Neural progenitor cell (in vitro differentiated cells): ENCODE data around the gene PARP3. TPM values are rescaled to one million over a fixed set of nuclear protein-coding genes. Genes with fewer than 3 reads are reported as not detected.

Source experiments
- DNase-seq: peaks from one replicate; pipeline ENCODE4 v3.0.0-alpha.2; 2016; ENCODE audit warnings: low spot score
- H2AFZ ChIP-seq: fragments of 200-600 bp; sonication (generic); replicated peaks from 2 replicates; pipeline ENCODE4 v1.6.1; 2016; ENCODE audit warnings: antibody characterized with exemption
- H3F3A ChIP-seq: fragments of 200-600 bp; sonication (generic); 2 replicates; pipeline ENCODE4 v1.6.1; 2016; ENCODE audit warnings: antibody characterized with exemption, low read depth
- H3K27ac ChIP-seq: fragments of 200-600 bp; sonication (generic); 2 replicates; pipeline ENCODE4 v1.5.1; 2016; ENCODE audit warnings: mild to moderate bottlenecking
- H3K27me3 ChIP-seq: fragments of 200-600 bp; sonication (generic); 2 replicates; pipeline ENCODE4 v1.6.1; 2016; ENCODE audit warnings: mild to moderate bottlenecking, moderate library complexity
- H3K36me3 ChIP-seq: fragments of 200-600 bp; sonication (generic); 2 replicates; pipeline ENCODE4 v1.5.1; 2016
- H3K4me1 ChIP-seq: fragments of 200-600 bp; sonication (generic); 2 replicates; pipeline ENCODE4 v1.6.1; 2016; ENCODE audit warnings: mixed run types
- H3K4me2 ChIP-seq: fragments of 200-600 bp; sonication (generic); 2 replicates; pipeline ENCODE4 v1.6.1; 2016
- H3K4me3 ChIP-seq: fragments of 200-600 bp; sonication (generic); 2 replicates; pipeline ENCODE4 v1.5.1; 2016
- H3K79me2 ChIP-seq: fragments of 200-600 bp; sonication (generic); 2 replicates; pipeline ENCODE4 v1.6.1; 2016; ENCODE audit warnings: low read depth
- H3K9ac ChIP-seq: fragments of 200-600 bp; sonication (generic); 2 replicates; pipeline ENCODE4 v1.6.1; 2016
- H3K9me3 ChIP-seq: fragments of 200-600 bp; sonication (generic); 2 replicates; pipeline ENCODE4 v1.5.1; 2016; ENCODE audit warnings: low read depth
- H4K20me1 ChIP-seq: fragments of 200-600 bp; sonication (generic); 2 replicates; pipeline ENCODE4 v1.6.1; 2016; ENCODE audit warnings: low read depth
- H3K27ac Mint-ChIP-seq: 3 replicates; pipeline ENCODE4 v1.8.0; 2021; ENCODE audit warnings: mixed read lengths
- H3K27me3 Mint-ChIP-seq: 2 replicates; pipeline ENCODE4 v1.8.0; 2022; ENCODE audit warnings: low read depth, mild to moderate bottlenecking, inconsistent platforms, moderate library complexity, mixed read lengths; ENCODE audit not compliant: insufficient read depth
- H3K36me3 Mint-ChIP-seq: 3 replicates; pipeline ENCODE4 v1.8.0; 2021; ENCODE audit warnings: mixed read lengths
- H3K4me1 Mint-ChIP-seq: 3 replicates; pipeline ENCODE4 v1.8.0; 2021; ENCODE audit warnings: mixed read lengths
- H3K4me3 Mint-ChIP-seq: 3 replicates; pipeline ENCODE4 v1.8.0; 2021; ENCODE audit warnings: mild to moderate bottlenecking, moderate library complexity, mixed read lengths
- H3K9me3 Mint-ChIP-seq: 3 replicates; pipeline ENCODE4 v1.8.0; 2020; ENCODE audit warnings: mixed read lengths
- EZH2 ChIP-seq: fragments of 200-600 bp; sonication (generic); IDR thresholded peaks from 2 replicates; pipeline ENCODE4 v1.6.1; 2017; ENCODE audit warnings: antibody characterized with exemption, mild to moderate bottlenecking, moderate library complexity
- EZH2phosphoT487 ChIP-seq: fragments of 200-600 bp; sonication (generic); IDR thresholded peaks from 2 replicates; pipeline ENCODE4 v1.6.1; 2017; ENCODE audit warnings: antibody characterized with exemption
- total RNA-seq: library from RNA; depleted of rRNA; stranded (reverse); fragments of >200 nt; gene quantifications from 2 replicates; pipeline ENCODE4 v1.2.3, GENCODE V29; 2015; ENCODE audit warnings: low replicate concordance
- TF ChIP-seq, protein P1 (sequence below): fragments of 200-600 bp; sonication (generic); IDR thresholded peaks from 2 replicates; pipeline ENCODE4 v1.5.1; 2017; ENCODE audit warnings: antibody characterized with exemption, mild to moderate bottlenecking

Gene PARP3
- total RNA-seq, 1 donor from 2014 or later: 3.9 TPM

DNA sequence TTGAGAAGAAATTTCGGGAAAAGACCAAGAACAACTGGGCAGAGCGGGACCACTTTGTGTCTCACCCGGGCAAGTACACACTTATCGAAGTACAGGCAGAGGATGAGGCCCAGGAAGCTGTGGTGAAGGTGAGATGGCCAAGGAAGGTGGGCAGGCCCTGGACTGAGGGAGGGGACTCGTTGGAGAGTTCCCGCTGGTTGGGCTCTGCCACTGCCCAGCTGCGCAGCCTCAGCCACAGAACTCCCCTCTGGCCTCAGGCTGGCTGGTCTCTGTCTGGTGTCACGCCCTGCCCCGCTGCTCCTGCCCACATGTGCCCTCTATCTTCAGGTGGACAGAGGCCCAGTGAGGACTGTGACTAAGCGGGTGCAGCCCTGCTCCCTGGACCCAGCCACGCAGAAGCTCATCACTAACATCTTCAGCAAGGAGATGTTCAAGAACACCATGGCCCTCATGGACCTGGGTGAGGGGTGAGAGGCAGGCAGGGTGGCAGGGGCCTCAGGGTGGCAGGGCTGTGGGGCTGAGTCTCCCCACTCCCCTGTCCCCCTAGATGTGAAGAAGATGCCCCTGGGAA lies 2.4 kb downstream of the PARP3 start:
- DNase-seq: no peak
- no peaks in the 10 kb centered on the region for H3K9me3 Mint-ChIP-seq
- peaks cover 12% of the 10 kb centered on the region for H3K4me1 ChIP-seq
- peaks cover 23% of the 10 kb centered on the region for H3K27me3 ChIP-seq
- H3K36me3 ChIP-seq: no peaks in the 10 kb centered on the region
- peaks cover 13% of the 10 kb centered on the region for H4K20me1 ChIP-seq
- H3F3A ChIP-seq: no peaks in the 10 kb centered on the region
- H3K4me3 ChIP-seq: no peak overlapping the region
- H3K4me1 Mint-ChIP-seq: peaks cover 13% of the 10 kb centered on the region
- no peak overlapping the region for H3K27ac Mint-ChIP-seq
- TF ChIP-seq EZH2phosphoT487: no peak
- no peak for TF ChIP-seq EZH2
- TF ChIP-seq, protein P1, sequence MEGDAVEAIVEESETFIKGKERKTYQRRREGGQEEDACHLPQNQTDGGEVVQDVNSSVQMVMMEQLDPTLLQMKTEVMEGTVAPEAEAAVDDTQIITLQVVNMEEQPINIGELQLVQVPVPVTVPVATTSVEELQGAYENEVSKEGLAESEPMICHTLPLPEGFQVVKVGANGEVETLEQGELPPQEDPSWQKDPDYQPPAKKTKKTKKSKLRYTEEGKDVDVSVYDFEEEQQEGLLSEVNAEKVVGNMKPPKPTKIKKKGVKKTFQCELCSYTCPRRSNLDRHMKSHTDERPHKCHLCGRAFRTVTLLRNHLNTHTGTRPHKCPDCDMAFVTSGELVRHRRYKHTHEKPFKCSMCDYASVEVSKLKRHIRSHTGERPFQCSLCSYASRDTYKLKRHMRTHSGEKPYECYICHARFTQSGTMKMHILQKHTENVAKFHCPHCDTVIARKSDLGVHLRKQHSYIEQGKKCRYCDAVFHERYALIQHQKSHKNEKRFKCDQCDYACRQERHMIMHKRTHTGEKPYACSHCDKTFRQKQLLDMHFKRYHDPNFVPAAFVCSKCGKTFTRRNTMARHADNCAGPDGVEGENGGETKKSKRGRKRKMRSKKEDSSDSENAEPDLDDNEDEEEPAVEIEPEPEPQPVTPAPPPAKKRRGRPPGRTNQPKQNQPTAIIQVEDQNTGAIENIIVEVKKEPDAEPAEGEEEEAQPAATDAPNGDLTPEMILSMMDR: no peak
- H3K9me3 ChIP-seq: no peaks in the 10 kb centered on the region
- H2AFZ ChIP-seq: no peak overlapping the region
- H3K36me3 Mint-ChIP-seq: no peaks in the 10 kb centered on the region
- no peak overlapping the region for H3K4me3 Mint-ChIP-seq
- no peak overlapping the region for H3K27ac ChIP-seq
- H3K4me2 ChIP-seq: no peak overlapping the region
- H3K9ac ChIP-seq: no peak overlapping the region
- peaks cover 10% of the 10 kb centered on the region for H3K27me3 Mint-ChIP-seq
- H3K79me2 ChIP-seq: peaks cover 19% of the 10 kb centered on the region

DNA sequence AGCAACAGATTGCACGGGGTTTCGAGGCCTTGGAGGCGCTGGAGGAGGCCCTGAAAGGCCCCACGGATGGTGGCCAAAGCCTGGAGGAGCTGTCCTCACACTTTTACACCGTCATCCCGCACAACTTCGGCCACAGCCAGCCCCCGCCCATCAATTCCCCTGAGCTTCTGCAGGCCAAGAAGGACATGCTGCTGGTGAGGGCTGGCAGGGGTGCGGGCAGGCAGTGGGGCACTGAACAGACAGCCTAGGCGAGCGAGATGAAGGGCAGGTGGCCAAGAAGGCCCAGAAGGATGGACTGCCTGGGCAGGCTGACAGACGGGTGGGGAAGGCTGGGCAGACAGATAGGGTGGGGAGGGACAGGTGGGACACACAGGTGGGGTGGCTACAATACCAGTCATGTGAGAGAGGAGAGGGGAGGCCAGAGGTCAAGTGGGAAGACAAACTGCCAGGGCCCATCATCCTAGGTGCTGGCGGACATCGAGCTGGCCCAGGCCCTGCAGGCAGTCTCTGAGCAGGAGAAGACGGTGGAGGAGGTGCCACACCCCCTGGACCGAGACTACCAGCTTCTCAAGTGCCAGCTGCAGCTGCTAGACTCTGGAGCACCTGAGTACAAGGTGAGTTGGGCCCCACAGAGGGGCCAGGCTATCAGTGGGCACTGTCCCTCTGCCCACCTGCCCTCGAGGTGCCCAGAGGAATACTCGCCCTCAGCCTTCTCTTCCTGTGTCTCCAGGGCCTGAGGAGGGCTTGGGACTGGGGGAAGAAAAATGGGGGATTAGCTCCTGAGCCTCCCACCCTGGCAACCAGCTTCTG lies 3.1 kb downstream of the PARP3 start:
- Mint-ChIP-seq H3K27me3 (peaks cover 8% of the 10 kb centered on the region), H3K27ac (no peak overlapping the region), H3K36me3 (no peaks in the 10 kb centered on the region), H3K4me3 (no peak overlapping the region), H3K9me3 (no peaks in the 10 kb centered on the region), H3K4me1 (peaks cover 11% of the 10 kb centered on the region)
- Histone ChIP-seq H3K27ac (no peak overlapping the region), H3K9ac (no peak overlapping the region), H3K4me1 (peaks cover 11% of the 10 kb centered on the region), H2AFZ (no peak overlapping the region), H3F3A (no peaks in the 10 kb centered on the region), H3K27me3 (peaks cover 30% of the 10 kb centered on the region), H3K36me3 (no peaks in the 10 kb centered on the region), H3K4me2 (no peak overlapping the region), H3K79me2 (peaks cover 12% of the 10 kb centered on the region), H3K4me3 (no peak overlapping the region), H3K9me3 (no peaks in the 10 kb centered on the region), H4K20me1 (peaks cover 11% of the 10 kb centered on the region)
- TF ChIP-seq EZH2 (no peak), EZH2phosphoT487 (no peak)
- TF ChIP-seq, protein P1: no peak
- no peak for DNase-seq

DNA sequence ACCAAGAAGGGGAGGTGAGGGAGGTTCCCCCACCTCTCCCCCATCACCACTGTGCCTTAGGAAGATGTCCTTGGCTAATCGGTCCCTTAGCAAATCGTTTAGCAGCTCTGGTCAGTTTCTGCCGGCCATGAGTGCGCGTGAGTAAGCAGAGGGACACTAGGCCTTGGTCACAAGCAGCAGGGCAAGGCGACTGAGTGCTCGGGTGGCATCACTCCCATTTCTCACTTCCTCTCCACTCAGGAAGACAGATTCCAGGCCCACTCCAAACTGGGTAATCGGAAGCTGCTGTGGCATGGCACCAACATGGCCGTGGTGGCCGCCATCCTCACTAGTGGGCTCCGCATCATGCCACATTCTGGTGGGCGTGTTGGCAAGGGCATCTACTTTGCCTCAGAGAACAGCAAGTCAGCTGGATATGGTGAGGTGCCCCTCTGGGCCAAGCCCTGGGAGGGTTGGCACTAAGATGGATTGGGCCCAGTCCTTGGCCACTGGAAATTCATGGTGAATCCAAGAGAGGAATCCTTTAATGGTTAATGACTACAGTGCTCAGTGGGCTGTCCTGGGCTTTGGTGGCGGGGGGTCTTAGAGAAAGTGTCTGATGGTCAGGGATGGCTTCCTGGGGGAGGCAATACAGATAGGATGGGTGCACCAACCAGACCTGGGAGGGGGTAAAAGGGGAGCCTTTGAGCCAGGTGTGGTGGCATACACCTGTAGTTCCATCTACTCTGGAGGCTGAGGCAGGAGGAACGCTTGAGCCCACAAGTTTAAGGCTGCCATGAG lies 4.0 kb downstream of the PARP3 start:
- TF ChIP-seq, protein P1: no peak
- TF ChIP-seq EZH2phosphoT487 (no peak), EZH2 (no peak)
- H3K4me1 ChIP-seq: peaks cover 3% of the 10 kb centered on the region
- H2AFZ ChIP-seq: no peak overlapping the region
- Mint-ChIP-seq H3K27me3 (peaks cover 8% of the 10 kb centered on the region), H3K27ac (peak overlapping the region; percentile 57), H3K4me1 (peaks cover 2% of the 10 kb centered on the region), H3K4me3 (no peak overlapping the region), H3K36me3 (no peaks in the 10 kb centered on the region), H3K9me3 (no peaks in the 10 kb centered on the region)
- H4K20me1 ChIP-seq: peaks cover 3% of the 10 kb centered on the region
- no peak overlapping the region for H3K27ac ChIP-seq
- no peak overlapping the region for H3K9ac ChIP-seq
- H3K4me2 ChIP-seq: no peak overlapping the region
- peaks cover 39% of the 10 kb centered on the region for H3K27me3 ChIP-seq
- DNase-seq: no peak
- no peaks in the 10 kb centered on the region for H3F3A ChIP-seq
- no peaks in the 10 kb centered on the region for H3K36me3 ChIP-seq
- no peaks in the 10 kb centered on the region for H3K9me3 ChIP-seq
- H3K79me2 ChIP-seq: peaks cover 4% of the 10 kb centered on the region
- no peak overlapping the region for H3K4me3 ChIP-seq
